ENCODE measurements around the gene PHF20. TPM values are rescaled to one million over a fixed set of nuclear protein-coding genes. Genes with fewer than 3 reads are reported as not detected.
"Not testable (repeated sequence)": the region's sequence is repeated elsewhere in the genome, so short reads cannot be mapped to it uniquely, and the experiment has no call there.

PHF20 gene
- total and polyA plus RNA-seq, 12 donors = 23.4 to 44.7 (median 36.0) TPM

DNA sequence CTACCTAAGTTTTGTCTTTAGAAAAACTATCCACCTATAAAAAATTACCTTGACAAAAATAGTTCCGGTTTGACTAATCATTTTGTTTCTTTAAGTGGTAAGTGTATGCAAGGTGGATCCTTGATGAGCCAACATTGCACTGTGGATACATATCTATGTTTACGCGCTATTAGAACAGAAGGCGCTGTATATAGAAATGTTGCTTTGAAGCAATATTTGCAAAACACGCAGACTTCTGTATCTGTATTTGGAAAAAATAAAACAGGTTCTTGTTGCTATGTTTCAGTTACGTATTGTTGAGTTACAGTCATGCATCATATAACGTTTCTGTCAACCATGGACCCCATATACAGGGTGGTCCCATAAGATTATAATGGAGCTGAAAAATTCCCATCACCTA, 178.3 kb downstream of the PHF20 start:
- 95 to 97% methylated on average over 7 of the region's 7 CpGs for WGBS, 2 donors
- Histone ChIP-seq H3K9me3 (no peaks in the 10 kb centered on the region), H3K4me1 (peaks cover 10 to 43% (median 22%) of the 10 kb centered on the region in 9 donors), H3K27me3 (no peaks in the 10 kb centered on the region), H3K4me3 (no peak overlapping the region), H3K27ac (no peak overlapping the region), H3K36me3 (peaks cover 0 to 47% (median 0%) of the 10 kb centered on the region in 9 donors)
- DNase-seq (no peak), ATAC-seq (no peak)
- intact Hi-C loops (cut with DNase I) = loop anchor here in 1 of 10 donors (10.0 kb wide), 1 partner anchor 225 kb away; no protein-coding TSS in a partner anchor
- TF ChIP-seq, protein P1, sequence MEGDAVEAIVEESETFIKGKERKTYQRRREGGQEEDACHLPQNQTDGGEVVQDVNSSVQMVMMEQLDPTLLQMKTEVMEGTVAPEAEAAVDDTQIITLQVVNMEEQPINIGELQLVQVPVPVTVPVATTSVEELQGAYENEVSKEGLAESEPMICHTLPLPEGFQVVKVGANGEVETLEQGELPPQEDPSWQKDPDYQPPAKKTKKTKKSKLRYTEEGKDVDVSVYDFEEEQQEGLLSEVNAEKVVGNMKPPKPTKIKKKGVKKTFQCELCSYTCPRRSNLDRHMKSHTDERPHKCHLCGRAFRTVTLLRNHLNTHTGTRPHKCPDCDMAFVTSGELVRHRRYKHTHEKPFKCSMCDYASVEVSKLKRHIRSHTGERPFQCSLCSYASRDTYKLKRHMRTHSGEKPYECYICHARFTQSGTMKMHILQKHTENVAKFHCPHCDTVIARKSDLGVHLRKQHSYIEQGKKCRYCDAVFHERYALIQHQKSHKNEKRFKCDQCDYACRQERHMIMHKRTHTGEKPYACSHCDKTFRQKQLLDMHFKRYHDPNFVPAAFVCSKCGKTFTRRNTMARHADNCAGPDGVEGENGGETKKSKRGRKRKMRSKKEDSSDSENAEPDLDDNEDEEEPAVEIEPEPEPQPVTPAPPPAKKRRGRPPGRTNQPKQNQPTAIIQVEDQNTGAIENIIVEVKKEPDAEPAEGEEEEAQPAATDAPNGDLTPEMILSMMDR (IDR thresholded peaks at IDR 0.05) = no peak

DNA sequence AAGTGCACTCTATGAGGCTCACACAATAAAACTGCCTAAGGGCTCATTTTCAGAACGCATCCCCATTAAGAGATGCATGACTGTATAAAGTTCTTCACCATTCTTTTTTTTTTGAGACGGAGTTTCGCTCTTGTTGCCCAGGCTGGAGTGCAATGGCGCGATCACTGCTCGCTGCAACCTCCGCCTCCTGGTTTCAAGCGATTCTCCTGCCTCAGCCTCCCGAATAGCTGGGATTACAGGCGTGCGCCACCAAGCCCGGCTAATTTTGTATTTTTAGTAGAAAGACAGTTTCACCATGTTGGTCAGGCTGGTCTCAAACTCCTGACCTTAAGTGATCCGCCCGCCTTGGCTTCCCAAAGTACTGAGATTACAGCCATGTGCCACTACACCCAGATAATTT, 180.3 kb downstream of the PHF20 start:
- Histone ChIP-seq H3K36me3 (peaks cover 0 to 29% (median 0%) of the 10 kb centered on the region in 9 donors), H3K4me1 (peaks cover 10 to 51% (median 28%) of the 10 kb centered on the region in 9 donors), H3K27ac (peak overlapping the region in 8 of 10 donors; percentile 36 to 99 (median 98)), H3K4me3 (peak overlapping the region in 3 of 10 donors; percentile 67 to 88 (median 83))
- ATAC-seq, H3K9me3 ChIP-seq, H3K27me3 ChIP-seq, DNase-seq: not testable (repeated sequence)
- intact Hi-C loops (cut with DNase I) = loop anchor here in 1 of 10 donors (10.0 kb wide), 1 partner anchor 227 kb away; no protein-coding TSS in a partner anchor
- WGBS, 2 donors = 88% methylated on average over 14 of the region's 14 CpGs

DNA sequence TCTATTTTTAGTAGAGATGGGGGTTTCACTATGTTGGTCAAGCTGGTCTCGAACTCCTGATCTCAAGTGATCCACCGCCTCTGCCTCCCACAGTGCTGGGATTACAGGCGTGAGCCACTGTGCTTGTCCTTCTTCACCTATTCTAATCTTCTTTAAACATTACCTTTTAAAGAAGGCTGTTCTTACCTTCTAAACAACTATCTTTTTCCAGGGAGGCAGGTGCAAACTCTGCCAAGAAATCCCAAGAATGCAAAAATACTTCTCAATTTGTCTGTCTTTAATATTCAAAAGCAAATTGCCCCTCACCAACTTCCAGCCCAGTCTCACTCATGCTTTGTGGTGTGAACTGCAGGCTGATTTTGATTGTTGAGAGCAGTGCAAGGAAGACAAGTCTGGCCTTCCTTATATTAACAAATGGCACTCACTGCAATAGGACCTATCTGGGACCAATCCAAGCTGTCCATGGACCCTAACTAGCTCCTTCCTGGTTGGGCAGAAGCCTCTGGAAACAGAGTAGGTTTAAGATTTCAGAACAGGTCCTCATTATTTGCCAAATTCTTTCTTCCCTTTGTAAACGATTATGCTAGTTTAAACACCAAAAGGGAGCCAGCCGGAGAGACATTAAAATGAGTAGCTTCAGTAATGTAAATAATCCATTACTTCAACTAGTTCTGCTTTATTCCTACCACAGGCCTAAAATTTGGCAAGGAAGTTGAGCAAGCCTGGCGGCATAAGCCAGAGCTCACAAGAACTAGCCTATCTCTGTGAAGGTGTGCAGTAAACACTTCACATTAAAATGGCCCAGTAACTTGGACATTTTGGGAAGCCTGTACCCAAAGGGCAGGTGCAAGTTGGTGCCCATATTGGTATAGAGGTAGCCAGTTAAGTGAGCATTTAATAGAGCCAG, 180.9 kb downstream of the PHF20 start:
- no peaks in the 10 kb centered on the region for H3K9me3 ChIP-seq
- intact Hi-C loops (cut with DNase I) = loop anchor here in 1 of 10 donors (10.0 kb wide), 1 partner anchor 228 kb away; no protein-coding TSS in a partner anchor
- peaks cover 0 to 22% (median 0%) of the 10 kb centered on the region in 9 donors for H3K36me3 ChIP-seq
- H3K27me3 ChIP-seq = no peaks in the 10 kb centered on the region
- TF ChIP-seq, protein P1 (IDR thresholded peaks at IDR 0.05) = no peak
- H3K4me1 ChIP-seq = peaks cover 10 to 45% (median 28%) of the 10 kb centered on the region in 9 donors
- ATAC-seq (no peak), DNase-seq (no peak)
- H3K27ac ChIP-seq = peak overlapping the region in 9 of 10 donors; percentile 93 to 99 (median 98)
- peak overlapping the region; percentile 67 to 98 (median 88) for H3K4me3 ChIP-seq
- 53 to 61% methylated on average over 6 of the region's 6 CpGs for WGBS, 2 donors

DNA sequence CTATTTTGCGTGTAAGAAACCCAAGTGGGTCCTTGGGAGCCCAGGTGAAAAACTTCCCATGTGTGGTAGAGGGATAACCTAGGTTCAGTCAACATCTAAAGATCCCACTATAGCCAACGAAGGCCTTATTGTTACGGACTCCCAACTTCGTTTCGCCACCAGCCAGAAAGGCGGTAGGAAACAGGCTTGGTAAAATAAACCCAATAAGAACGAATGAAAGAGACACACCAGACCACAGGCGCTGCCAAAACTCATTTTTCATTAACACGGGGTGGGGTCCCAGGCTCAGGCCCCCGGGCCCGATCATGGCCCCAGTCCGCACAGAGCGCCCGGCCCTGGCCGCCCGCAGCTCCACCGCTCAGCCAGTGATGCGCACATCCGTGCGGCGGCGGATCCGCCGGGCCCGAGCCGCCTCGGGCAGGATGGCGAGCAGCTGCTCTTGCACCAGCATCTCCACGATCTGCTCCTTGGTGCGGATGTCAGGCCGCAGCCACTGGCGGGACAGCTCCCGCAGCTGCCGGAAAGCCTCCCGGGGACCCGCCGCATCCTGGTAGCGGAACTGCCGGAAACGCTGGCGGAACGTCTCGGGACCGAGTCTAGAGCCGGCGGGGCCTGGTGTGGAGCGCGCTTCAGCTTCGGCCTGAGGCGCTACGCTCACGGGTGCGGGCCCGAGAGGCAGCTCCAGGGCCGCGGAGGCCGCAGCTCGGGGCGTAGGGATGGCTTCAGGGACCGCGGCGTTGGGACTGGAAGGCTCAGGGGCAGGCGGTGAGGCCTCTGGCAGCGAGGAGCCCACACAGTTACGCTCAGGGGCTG, 181.8 kb downstream of the PHF20 start:
- ATAC-seq (peak; percentile 27 to 64 (median 49)), DNase-seq (peak; percentile 48 to 58)
- Histone ChIP-seq H3K27me3 (no peaks in the 10 kb centered on the region), H3K4me3 (peak overlapping the region; percentile 67 to 98 (median 88)), H3K36me3 (peaks cover 0 to 13% (median 0%) of the 10 kb centered on the region in 9 donors), H3K9me3 (no peaks in the 10 kb centered on the region), H3K4me1 (peaks cover 10 to 36% (median 28%) of the 10 kb centered on the region in 9 donors), H3K27ac (peak overlapping the region; percentile 91 to 99 (median 98))
- WGBS, 2 donors = 1 to 2% methylated on average over 65 of the region's 65 CpGs
- intact Hi-C loops (cut with DNase I) = loop anchor here in 1 of 10 donors (10.0 kb wide), 1 partner anchor 229 kb away; no protein-coding TSS in a partner anchor
- TF ChIP-seq, protein P1 (IDR thresholded peaks at IDR 0.05) = no peak
